K562 (cell line): ENCODE data around the gene PPP1R2B. TPM values are rescaled to one million over a fixed set of nuclear protein-coding genes. Genes with fewer than 3 reads are reported as not detected.

Experiments
- ATAC-seq: fragments of 200-7000 bp; cut with Tn5 transposase; 3 replicates; pipeline ENCODE4 v1.9.1; 2020; ENCODE audit warnings: moderate library complexity
- BruUV-seq: library from RNA; stranded (reverse); fragments of 400-500 nt; replicated peaks from 2 replicates; lab custom pipeline; 2021; lab: Mats Ljungman, UMichigan
- CTCF ChIA-PET: fragments of 300-600 bp; formaldehyde crosslinking; extraction: SDS; loops from one replicate; lab custom pipeline; 2021; ENCODE audit warnings: low intra/inter-chr PET ratio; lab: Yijun Ruan, JAX
- POLR2A ChIA-PET: fragments of 300-600, 350-650 bp; sonication (Branson Sonifier 250); formaldehyde crosslinking; extraction: SDS; loops from one replicate; lab custom pipeline; 2021; ENCODE audit warnings: antibody characterized with exemption, inconsistent platforms; lab: Yijun Ruan, JAX
- DNase-seq, 4 experiments: peaks; one replicate each; pipeline versions ENCODE4 v3.0.0 to v3.0.0-alpha.2; 2011 to 2018; ENCODE audit warnings: low spot score in 3 of 4, mixed read lengths in 3 of 4; ENCODE audit errors: extremely low read depth in 1 of 4
- FAIRE-seq: peaks from 2 replicates; lab custom pipeline; 2011; peaks lifted over from hg19 to GRCh38; lab: Jason Lieb, UNC
- H2AFZ ChIP-seq: 2 replicates; pipeline ENCODE4 v1.6.0; 2011; ENCODE audit warnings: low read depth, low read length, control low read depth, inconsistent platforms
- H3K27ac ChIP-seq: fragments of 200-600 bp; 3 replicates; pipeline ENCODE4 v1.8.0; 2011; ENCODE audit warnings: low read depth, mild to moderate bottlenecking, control low read depth, inconsistent platforms, low read length, moderate library complexity, mixed read lengths; ENCODE audit errors: extremely low read depth
- H3K27me3 ChIP-seq, 2 experiments: fragments of 300-600 bp in 1 of 2; 2 replicates in 1 of 2; 3 replicates in 1 of 2; pipeline versions ENCODE4 v1.6.0 to v1.8.0; 2011; ENCODE audit warnings: inconsistent platforms in 2 of 2, low read length in 2 of 2, mild to moderate bottlenecking in 1 of 2, mixed read lengths in 1 of 2, moderate library complexity in 1 of 2; ENCODE audit not compliant: control insufficient read depth in 2 of 2, insufficient read depth in 2 of 2
- H3K36me3 ChIP-seq: fragments of 300-600 bp; 3 replicates; pipeline ENCODE4 v1.8.0; 2011; ENCODE audit warnings: mild to moderate bottlenecking, low read length, inconsistent platforms; ENCODE audit not compliant: control insufficient read depth, insufficient read depth
- H3K4me1 ChIP-seq, 2 experiments: fragments of 200-600 bp in 1 of 2; replicated peaks in 1 of 2; 2 replicates in 1 of 2; 3 replicates in 1 of 2; pipeline versions ENCODE4 v1.5.1 to v1.8.0; 2011; ENCODE audit warnings: inconsistent platforms in 2 of 2, low read length in 2 of 2, mild to moderate bottlenecking in 1 of 2, mixed read lengths in 1 of 2, moderate library complexity in 1 of 2; ENCODE audit not compliant: control insufficient read depth in 2 of 2, insufficient read depth in 2 of 2
- H3K4me2 ChIP-seq: 2 replicates; pipeline ENCODE4 v1.6.1; 2011; ENCODE audit warnings: low read length, control low read depth, inconsistent platforms, mixed read lengths; ENCODE audit not compliant: insufficient read depth
- H3K4me3 ChIP-seq: fragments of 200-600 bp; sonication (generic), shearing (Covaris generic); 2 replicates; pipeline ENCODE4 v1.5.1; 2016; ENCODE audit warnings: control low read depth, inconsistent platforms
- H3K79me2 ChIP-seq: fragments of 200-600 bp; 3 replicates; pipeline ENCODE4 v1.8.0; 2011; ENCODE audit warnings: low read length, inconsistent platforms; ENCODE audit not compliant: control insufficient read depth, insufficient read depth
- H3K9ac ChIP-seq, 2 experiments: 2 replicates each; pipeline versions ENCODE4 v1.6.0 to v1.6.1; 2011; ENCODE audit warnings: low read depth in 2 of 2, low read length in 2 of 2, control low read depth in 1 of 2, inconsistent platforms in 1 of 2, mild to moderate bottlenecking in 1 of 2, mixed read lengths in 1 of 2; ENCODE audit not compliant: insufficient read depth in 1 of 2
- H3K9me1 ChIP-seq: one replicate; pipeline ENCODE4 v1.6.0; 2011; ENCODE audit warnings: inconsistent platforms, mild to moderate bottlenecking, low read length, moderate library complexity; ENCODE audit not compliant: control insufficient read depth, insufficient read depth
- H3K9me3 ChIP-seq: replicated peaks from 2 replicates; pipeline ENCODE4 v1.5.1; 2011; ENCODE audit warnings: low read depth, low read length, inconsistent platforms; ENCODE audit not compliant: control insufficient read depth, insufficient read depth
- H4K20me1 ChIP-seq: replicated peaks from 2 replicates; pipeline ENCODE4 v1.6.1; 2011; ENCODE audit warnings: low read length, inconsistent platforms, mixed read lengths; ENCODE audit not compliant: control insufficient read depth, insufficient read depth
- BRCA1 ChIP-seq, 2 experiments: fragments of 450-650 bp in 1 of 2; sonication (generic) in 1 of 2; formaldehyde crosslinking in 1 of 2; IDR thresholded peaks; 2 replicates each; pipeline versions ENCODE4 v1.5.0 to v1.6.1; 2017 to 2020; ENCODE audit warnings: mild to moderate bottlenecking in 1 of 2, missing genetic modification reagents in 1 of 2
- CBX5 ChIP-seq: IDR thresholded peaks from 2 replicates; pipeline ENCODE4 v1.6.1; 2014; ENCODE audit warnings: low read depth, borderline replicate concordance
- ETV1 ChIP-seq: fragments of 450-650 bp; conservative IDR thresholded peaks from 2 replicates; pipeline ENCODE4 v1.6.1; 2016; ENCODE audit warnings: missing genetic modification characterization, control low read depth, low read depth, missing compliant biosample characterization
- HCFC1 ChIP-seq: IDR thresholded peaks from 2 replicates; pipeline ENCODE4 v1.6.1; 2012; ENCODE audit warnings: low read depth, low read length, improper control_type of control experiment
- KDM1A ChIP-seq, 2 experiments: fragments of 450-650 bp; IDR thresholded peaks; 2 replicates each; pipeline ENCODE4 v1.6.1; 2016; ENCODE audit warnings: mild to moderate bottlenecking in 2 of 2
- KLF10 ChIP-seq: fragments of 250-450 bp; sonication (Bioruptor Pico); IDR thresholded peaks from 2 replicates; pipeline ENCODE4 v1.6.1; 2021; ENCODE audit warnings: matching md5 sums
- KLF13 ChIP-seq: fragments of 450-650 bp; IDR thresholded peaks from 2 replicates; pipeline ENCODE4 v1.6.1; 2016; ENCODE audit warnings: missing genetic modification characterization, low read depth, mild to moderate bottlenecking, missing compliant biosample characterization, moderate library complexity, borderline replicate concordance
- NFE2 ChIP-seq: IDR thresholded peaks from 2 replicates; pipeline ENCODE4 v1.6.1; 2014; ENCODE audit warnings: antibody characterized with exemption, low read depth
- POU5F1 ChIP-seq: fragments of 150-350 bp; IDR thresholded peaks from 2 replicates; pipeline ENCODE4 v1.6.1; 2014; ENCODE audit warnings: borderline replicate concordance, low read length, low read depth, mild to moderate bottlenecking; ENCODE audit not compliant: partially characterized antibody
- SRSF1 ChIP-seq: fragments of 200-400 bp; formaldehyde crosslinking; IDR thresholded peaks from 2 replicates; pipeline ENCODE4 v1.6.1; 2017; ENCODE audit warnings: mild to moderate bottlenecking, low read depth, low read length, moderate library complexity
- ZNF232 ChIP-seq: sonication (generic); formaldehyde crosslinking; IDR thresholded peaks from 2 replicates; pipeline ENCODE4 v1.8.0; 2022; ENCODE audit warnings: mild to moderate bottlenecking, missing genetic modification reagents
- WGBS: fragments of 100-300 bp; shearing (Covaris generic); methylation state at CpG from one replicate; pipeline ENCODE4 v1.1.6; 2016; ENCODE audit warnings: low coverage, mixed read lengths; ENCODE audit not compliant: insufficient coverage; ENCODE audit errors: missing lambda C conversion rate; 5-methylcytosine and 5-hydroxymethylcytosine counted together
- in situ Hi-C: fragments of 300-500 bp; cut with MboI; formaldehyde crosslinking; loops from 4 replicates; pipeline ENCODE4 v1.15.0; 2018; ENCODE audit warnings: inconsistent platforms, mixed read lengths
- intact Hi-C: fragments of 100-400 bp; cut with micrococcal nuclease; formaldehyde crosslinking; loops from 2 replicates; pipeline ENCODE4 v1.14.2; 2022
- polyA plus RNA-seq, 8 experiments: library from polyadenylated mRNA; depleted of rRNA in 4 of 8; stranded (reverse) in 5 of 8; unstranded in 3 of 8; fragments of >200 nt; fragmentation: Nextera tagmentation in 2 of 8; fragmentation: Illumina TruSeq in 1 of 8; extraction: Ambion mirVana in 2 of 8; extraction: Trizol in 1 of 8; gene quantifications; 2 replicates each; pipeline versions ENCODE4 v1.2.1 to v1.2.3, GENCODE V29; 2011 to 2014; ENCODE audit warnings: inconsistent platforms in 1 of 8, missing spikeins in 1 of 8
- total RNA-seq, 7 experiments: library from RNA; depleted of rRNA in 6 of 7; stranded (reverse); fragments of >200 nt in 6 of 7; fragmentation: Illumina TruSeq in 2 of 7; extraction: Trizol in 2 of 7; gene quantifications; 2 replicates each; pipeline versions ENCODE4 v1.2.1 to v1.2.3, GENCODE V29; 2011 to 2021; ENCODE audit warnings: low replicate concordance in 1 of 7
- TF ChIP-seq, protein P1 (sequence below): fragments of 450-650 bp; IDR thresholded peaks from 2 replicates; pipeline ENCODE4 v1.7.1; 2018; ENCODE audit warnings: mild to moderate bottlenecking, low read depth; ENCODE audit not compliant: partially characterized antibody
- TF ChIP-seq, protein P2 (sequence below): sonication (generic); formaldehyde crosslinking; IDR thresholded peaks from 2 replicates; pipeline ENCODE4 v1.8.1; 2022; ENCODE audit warnings: missing genetic modification reagents

PPP1R2B gene
- total and polyA plus RNA-seq, 9 of the 15 experiments (the other 6 are each of a cell fraction or from before 2014, with no cell fraction given) = 0.06 to 0.11 TPM; not detected in 7

DNA sequence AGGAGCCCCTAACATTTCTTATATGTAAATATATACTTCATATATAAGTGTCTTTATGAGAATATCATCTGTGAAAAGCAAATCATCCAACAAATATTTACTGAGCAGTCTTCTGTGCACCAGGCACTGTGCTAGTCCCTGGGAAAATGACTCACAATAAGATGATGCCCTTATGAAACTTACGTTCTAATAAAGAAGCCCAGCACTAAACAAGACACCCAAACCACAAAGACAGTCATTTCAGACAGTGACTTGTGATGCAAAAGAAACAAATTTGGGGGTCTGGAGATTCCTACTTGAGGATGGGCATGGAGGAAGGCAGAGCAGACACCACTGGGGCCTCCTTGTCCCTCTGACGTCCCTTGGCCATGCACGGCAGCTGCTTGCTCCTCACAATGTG lies 30.6 kb upstream of the PPP1R2B start:
- Histone ChIP-seq H3K36me3 (no peaks in the 10 kb centered on the region), H3K4me1 (no peaks in the 10 kb centered on the region), H4K20me1 (no peaks in the 10 kb centered on the region), H3K9ac (no peak overlapping the region), H3K9me3 (no peaks in the 10 kb centered on the region), H3K27ac (no peak overlapping the region), H3K79me2 (no peaks in the 10 kb centered on the region), H3K4me2 (no peak overlapping the region), H2AFZ (no peak overlapping the region), H3K27me3 (no peaks in the 10 kb centered on the region), H3K9me1 (no peaks in the 10 kb centered on the region), H3K4me3 (no peak overlapping the region)
- POLR2A ChIA-PET = no interaction called here
- WGBS = 0% methylated on average over 1 of the region's 3 CpGs
- CTCF ChIA-PET = no interaction called here
- intact Hi-C loops (no loop called here), in situ Hi-C loops (no loop called here)
- no TSS peak for BruUV-seq
- no peak for DNase-seq
- no peak for ATAC-seq
- no peak for TF ChIP-seq ETV1
- FAIRE-seq = no peak

DNA sequence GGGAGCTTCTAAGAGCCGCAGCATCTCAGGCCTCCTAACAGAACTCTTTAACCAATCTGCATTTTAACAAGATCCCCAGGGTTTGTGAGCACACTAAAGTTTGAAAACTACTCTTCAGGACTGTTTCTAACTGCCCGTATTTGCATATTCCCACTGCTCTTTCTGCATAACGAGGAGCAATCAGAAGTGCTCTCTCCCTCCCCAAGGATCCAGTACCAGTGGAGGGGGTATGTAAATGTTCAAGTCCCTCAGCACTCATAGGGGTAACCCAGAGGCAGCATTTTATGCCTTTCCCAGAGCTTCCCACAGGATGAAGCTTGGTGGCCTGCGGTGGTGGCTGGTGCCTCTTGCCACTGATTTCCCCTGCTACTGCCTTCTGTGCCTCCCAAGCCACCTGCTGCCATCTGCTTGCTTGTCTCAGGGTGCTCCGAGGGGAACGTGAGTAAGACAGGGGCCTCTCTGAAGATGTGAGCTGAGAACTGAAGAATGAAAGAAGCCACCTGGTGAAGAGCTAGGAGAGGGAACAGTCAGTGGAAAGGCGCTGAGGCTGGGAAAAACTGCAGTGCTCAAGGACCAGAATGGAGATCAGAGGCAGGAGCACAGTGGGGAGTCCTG lies 30.0 kb upstream of the PPP1R2B start:
- H3K36me3 ChIP-seq = no peaks in the 10 kb centered on the region
- no peaks in the 10 kb centered on the region for H3K9me1 ChIP-seq
- H3K9ac ChIP-seq = no peak overlapping the region
- CTCF ChIA-PET = no interaction called here
- H3K4me2 ChIP-seq = no peak overlapping the region
- TF ChIP-seq NFE2 = no peak
- TF ChIP-seq, protein P1, sequence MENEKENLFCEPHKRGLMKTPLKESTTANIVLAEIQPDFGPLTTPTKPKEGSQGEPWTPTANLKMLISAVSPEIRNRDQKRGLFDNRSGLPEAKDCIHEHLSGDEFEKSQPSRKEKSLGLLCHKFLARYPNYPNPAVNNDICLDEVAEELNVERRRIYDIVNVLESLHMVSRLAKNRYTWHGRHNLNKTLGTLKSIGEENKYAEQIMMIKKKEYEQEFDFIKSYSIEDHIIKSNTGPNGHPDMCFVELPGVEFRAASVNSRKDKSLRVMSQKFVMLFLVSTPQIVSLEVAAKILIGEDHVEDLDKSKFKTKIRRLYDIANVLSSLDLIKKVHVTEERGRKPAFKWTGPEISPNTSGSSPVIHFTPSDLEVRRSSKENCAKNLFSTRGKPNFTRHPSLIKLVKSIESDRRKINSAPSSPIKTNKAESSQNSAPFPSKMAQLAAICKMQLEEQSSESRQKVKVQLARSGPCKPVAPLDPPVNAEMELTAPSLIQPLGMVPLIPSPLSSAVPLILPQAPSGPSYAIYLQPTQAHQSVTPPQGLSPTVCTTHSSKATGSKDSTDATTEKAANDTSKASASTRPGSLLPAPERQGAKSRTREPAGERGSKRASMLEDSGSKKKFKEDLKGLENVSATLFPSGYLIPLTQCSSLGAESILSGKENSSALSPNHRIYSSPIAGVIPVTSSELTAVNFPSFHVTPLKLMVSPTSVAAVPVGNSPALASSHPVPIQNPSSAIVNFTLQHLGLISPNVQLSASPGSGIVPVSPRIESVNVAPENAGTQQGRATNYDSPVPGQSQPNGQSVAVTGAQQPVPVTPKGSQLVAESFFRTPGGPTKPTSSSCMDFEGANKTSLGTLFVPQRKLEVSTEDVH = no peak
- no peak for TF ChIP-seq POU5F1
- no peak for TF ChIP-seq ZNF232 (CRISPR knock-in tag)
- TF ChIP-seq KLF13 (tag) = no peak
- TF ChIP-seq SRSF1 = no peak
- no peak for TF ChIP-seq HCFC1
- no peak for TF ChIP-seq KDM1A (IDR thresholded peaks at IDR 0.05)
- TF ChIP-seq KLF10 (CRISPR knock-in tag) = no peak
- TF ChIP-seq BRCA1 (IDR thresholded peaks at IDR 0.05) = no peak
- no peak for TF ChIP-seq BRCA1 (CRISPR knock-in tag; IDR thresholded peaks at IDR 0.05)
- no peak for TF ChIP-seq CBX5
- TF ChIP-seq, protein P2, sequence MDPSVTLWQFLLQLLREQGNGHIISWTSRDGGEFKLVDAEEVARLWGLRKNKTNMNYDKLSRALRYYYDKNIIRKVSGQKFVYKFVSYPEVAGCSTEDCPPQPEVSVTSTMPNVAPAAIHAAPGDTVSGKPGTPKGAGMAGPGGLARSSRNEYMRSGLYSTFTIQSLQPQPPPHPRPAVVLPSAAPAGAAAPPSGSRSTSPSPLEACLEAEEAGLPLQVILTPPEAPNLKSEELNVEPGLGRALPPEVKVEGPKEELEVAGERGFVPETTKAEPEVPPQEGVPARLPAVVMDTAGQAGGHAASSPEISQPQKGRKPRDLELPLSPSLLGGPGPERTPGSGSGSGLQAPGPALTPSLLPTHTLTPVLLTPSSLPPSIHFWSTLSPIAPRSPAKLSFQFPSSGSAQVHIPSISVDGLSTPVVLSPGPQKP = no peak
- H3K4me3 ChIP-seq = no peak overlapping the region
- H3K79me2 ChIP-seq = no peaks in the 10 kb centered on the region
- FAIRE-seq (no peak), ATAC-seq (no peak), DNase-seq (no peak)
- intact Hi-C loops (no loop called here), in situ Hi-C loops (no loop called here)
- no TSS peak for BruUV-seq
- H3K27ac ChIP-seq = no peak overlapping the region
- H3K27me3 ChIP-seq = no peaks in the 10 kb centered on the region
- no peaks in the 10 kb centered on the region for H4K20me1 ChIP-seq
- no peak overlapping the region for H2AFZ ChIP-seq
- POLR2A ChIA-PET = no interaction called here
- no peaks in the 10 kb centered on the region for H3K9me3 ChIP-seq
- H3K4me1 ChIP-seq = no peaks in the 10 kb centered on the region
- WGBS = 0% methylated on average over 7 of the region's 7 CpGs
